Measurements from ENCODE around the gene BTLA.
"Not testable (repeated sequence)": the region's sequence is repeated elsewhere in the genome, so short reads cannot be mapped to it uniquely, and the experiment has no call there.

Gene BTLA

DNA sequence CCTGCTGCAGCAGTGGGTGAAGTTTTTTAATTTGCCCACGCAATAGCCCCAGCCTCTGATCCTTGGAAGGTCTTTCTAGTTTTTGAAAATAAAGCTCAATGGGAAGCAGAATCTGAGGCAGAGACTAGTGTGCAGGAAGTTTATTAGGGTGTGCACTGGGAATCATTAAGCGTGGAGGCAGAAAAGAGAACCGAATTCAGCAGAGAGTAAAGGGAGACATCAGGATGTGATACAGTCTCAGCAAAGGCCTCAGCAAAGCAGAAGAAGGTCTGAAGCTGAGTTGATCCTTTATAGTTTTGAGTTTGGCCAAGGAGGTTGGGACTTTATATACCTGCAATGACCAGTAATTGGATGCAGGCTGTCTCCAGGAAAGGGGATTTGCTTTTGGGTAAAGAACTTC is 4.9 kb upstream of the BTLA start:
- no peak for DNase-seq (ENCODE audit: extremely low read depth, low read depth)
- TF ChIP-seq, protein P1, sequence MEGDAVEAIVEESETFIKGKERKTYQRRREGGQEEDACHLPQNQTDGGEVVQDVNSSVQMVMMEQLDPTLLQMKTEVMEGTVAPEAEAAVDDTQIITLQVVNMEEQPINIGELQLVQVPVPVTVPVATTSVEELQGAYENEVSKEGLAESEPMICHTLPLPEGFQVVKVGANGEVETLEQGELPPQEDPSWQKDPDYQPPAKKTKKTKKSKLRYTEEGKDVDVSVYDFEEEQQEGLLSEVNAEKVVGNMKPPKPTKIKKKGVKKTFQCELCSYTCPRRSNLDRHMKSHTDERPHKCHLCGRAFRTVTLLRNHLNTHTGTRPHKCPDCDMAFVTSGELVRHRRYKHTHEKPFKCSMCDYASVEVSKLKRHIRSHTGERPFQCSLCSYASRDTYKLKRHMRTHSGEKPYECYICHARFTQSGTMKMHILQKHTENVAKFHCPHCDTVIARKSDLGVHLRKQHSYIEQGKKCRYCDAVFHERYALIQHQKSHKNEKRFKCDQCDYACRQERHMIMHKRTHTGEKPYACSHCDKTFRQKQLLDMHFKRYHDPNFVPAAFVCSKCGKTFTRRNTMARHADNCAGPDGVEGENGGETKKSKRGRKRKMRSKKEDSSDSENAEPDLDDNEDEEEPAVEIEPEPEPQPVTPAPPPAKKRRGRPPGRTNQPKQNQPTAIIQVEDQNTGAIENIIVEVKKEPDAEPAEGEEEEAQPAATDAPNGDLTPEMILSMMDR (IDR thresholded peaks at IDR 0.05; ENCODE audit: low read depth, low read length, missing control alignments), result no peak

DNA sequence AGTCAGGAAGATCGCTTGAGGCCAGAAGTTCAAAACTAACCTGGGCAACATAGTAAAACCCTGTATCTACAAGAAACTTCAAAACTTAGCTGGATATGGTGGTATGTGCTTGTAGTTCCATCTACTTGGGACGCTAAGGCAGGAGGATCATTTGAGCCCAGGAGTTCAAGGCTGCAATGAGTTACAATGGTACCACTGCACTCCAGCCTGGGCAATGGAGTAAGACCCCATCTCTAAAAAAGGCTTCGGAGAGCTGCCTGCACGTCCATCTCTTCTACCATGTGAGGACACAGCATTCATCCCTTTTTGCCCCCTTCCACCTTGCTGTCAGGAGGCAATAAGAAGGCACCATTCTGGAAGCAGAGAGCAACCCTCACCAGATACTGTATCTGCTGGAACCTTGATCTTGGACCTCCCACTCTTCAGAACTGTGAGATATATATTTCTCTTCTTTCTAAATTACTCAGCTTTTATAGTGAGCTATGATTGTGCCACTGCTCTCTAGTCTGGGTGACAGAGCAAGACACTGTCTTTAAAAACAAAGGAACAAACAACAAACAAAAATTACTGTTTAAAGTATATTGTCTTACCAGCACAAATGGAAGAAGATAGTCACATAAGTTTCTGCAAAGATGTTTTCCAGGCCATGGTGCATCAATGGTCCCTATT is 4.2 kb upstream of the BTLA start:
- no peak overlapping the region for H3K4me3 ChIP-seq (replicated peaks; ENCODE audit: low read depth, low read length)
- TF ChIP-seq, protein P1 (IDR thresholded peaks at IDR 0.05; ENCODE audit: low read depth, low read length, missing control alignments), result no peak
- no peak for DNase-seq (ENCODE audit: extremely low read depth, low read depth)

More for the DNA sequence above, 4.9 kb upstream of the BTLA start:
- H3K4me3 ChIP-seq (replicated peaks; ENCODE audit: low read depth, low read length), result no peak overlapping the region

DNA sequence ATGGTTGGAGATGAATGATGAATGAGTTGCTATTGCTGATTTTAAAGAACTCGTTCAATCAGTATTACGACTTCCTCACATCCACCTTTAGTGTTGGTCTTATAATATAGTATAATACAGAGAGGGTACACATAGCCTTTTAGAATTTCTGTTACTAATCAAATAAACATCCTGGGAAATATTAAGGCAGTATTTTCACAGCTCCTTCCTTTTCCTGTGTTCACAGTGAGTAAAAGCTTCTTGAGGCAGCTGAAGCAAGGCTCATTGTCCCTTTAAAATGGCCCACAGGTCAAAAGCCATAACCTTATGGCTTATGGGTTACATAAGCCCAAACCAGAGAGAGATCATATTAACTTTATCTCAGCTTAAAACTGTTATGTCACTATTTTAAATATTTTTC is 1.3 kb upstream of the BTLA start:
- no peak overlapping the region for H3K4me3 ChIP-seq (replicated peaks; ENCODE audit: low read depth, low read length)
- no peak for DNase-seq (ENCODE audit: extremely low read depth, low read depth)
- TF ChIP-seq, protein P1 (IDR thresholded peaks at IDR 0.05; ENCODE audit: low read depth, low read length, missing control alignments), result no peak

DNA sequence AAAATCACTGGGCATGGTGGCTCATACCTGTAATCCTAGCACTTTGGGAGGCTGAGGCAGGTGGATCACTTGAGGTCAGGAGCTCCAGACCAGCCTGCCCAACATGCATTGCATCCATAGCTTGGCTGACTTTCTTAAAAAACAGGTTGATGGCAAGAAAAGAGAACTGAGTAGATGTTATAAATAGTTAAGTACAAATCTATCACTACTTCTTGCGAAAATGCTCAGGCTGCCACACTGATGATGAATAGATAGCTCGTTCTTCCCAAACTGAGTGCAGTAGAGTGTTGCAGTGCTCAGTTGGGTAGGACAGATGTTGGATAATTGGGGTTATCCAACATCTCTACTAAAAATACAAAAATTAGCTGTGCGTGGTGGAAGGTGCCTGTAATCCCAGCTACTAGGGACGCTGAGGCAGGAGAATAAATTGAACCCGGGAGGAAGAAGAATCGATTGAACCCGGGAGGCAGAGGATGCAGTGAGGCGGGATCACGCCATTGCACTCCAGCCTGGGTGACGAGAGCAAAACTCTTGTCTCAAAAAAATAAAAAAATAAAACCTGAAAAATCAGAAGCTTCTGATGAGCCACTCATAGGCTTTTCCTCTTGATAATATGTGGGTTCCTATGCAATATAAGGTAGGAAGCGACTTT is 1.2 kb downstream of the BTLA start:
- DNase-seq (ENCODE audit: extremely low read depth, low read depth), result no peak
- no peak overlapping the region for H3K4me3 ChIP-seq (replicated peaks; ENCODE audit: low read depth, low read length)
- TF ChIP-seq, protein P1 (IDR thresholded peaks at IDR 0.05; ENCODE audit: low read depth, low read length, missing control alignments), result no peak

DNA sequence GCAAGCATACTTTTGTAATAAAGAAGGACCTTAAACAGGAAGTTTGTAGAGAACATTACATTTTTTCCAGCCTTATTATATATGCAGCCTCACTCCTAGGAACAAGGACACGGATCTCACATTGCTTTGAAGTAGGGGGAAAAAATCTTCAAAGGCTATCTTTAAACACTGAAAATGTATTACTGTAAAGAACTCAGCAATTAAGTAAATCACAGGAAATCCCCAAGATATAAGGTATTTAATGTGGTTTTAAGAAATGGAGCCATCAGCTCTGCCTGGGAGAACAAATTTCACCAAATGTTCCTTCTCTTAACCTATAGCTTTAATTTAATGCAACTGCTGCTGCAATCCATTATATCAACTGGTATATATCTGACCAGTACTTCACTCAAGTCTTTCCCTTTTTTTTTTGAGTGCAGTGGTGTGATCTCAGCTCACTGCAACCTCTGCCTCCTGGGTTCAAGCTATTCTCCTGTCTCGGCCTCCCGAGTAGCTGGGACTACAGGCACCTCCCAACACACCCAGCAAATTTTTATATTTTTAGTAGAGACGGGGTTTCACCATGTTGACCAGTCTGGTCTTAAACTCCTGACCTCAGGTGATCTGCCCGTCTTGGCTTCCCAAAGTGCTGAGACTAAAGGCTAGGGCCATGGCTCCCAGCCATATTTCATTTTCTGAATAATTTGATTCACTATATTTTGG is 2.8 kb downstream of the BTLA start:
- TF ChIP-seq, protein P1 (IDR thresholded peaks at IDR 0.05; ENCODE audit: low read depth, low read length, missing control alignments), result no peak
- no peak overlapping the region for H3K4me3 ChIP-seq (replicated peaks; ENCODE audit: low read depth, low read length)

DNA sequence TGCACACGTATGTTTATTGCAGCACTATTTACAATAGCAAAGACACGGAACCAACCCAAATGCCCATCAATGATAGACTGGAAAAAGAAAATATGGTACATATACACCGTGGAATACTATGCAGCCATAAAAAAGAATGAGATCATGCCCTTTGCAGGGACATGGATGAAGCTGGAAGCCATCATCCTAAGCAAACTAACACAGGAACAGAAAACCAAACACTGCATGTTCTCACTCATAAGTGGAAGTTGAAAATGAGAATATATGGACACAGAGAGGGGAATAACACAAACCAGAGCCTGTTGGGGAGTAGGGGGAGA is 4.9 kb downstream of the BTLA start:
- H3K4me3 ChIP-seq (replicated peaks; ENCODE audit: low read depth, low read length); DNase-seq (ENCODE audit: extremely low read depth, low read depth): not testable (repeated sequence)

More for the DNA sequence above, 2.8 kb downstream of the BTLA start:
- no peak for DNase-seq (ENCODE audit: extremely low read depth, low read depth)

DNA sequence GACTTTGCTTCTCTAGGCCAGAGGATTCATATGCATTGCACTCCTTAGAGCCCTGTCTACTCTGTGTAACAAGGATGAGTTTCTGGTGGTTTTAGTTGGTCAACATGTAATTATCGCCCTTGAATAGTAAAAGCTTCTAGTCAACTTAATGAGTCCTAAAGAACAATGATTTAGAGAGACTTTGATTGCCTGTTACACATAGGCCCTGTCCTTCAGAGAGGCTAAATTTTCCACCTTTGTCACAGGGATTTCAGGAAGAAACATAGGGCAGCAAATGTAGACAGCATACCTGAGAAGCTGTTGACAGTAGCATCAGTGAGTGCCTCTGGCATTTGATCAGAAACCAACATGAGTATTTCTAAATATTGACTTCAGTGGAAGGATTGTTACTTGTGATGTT is 7.1 kb downstream of the BTLA start:
- no peak for DNase-seq (ENCODE audit: extremely low read depth, low read depth)
- TF ChIP-seq, protein P1 (IDR thresholded peaks at IDR 0.05; ENCODE audit: low read depth, low read length, missing control alignments), result no peak
- H3K4me3 ChIP-seq (replicated peaks; ENCODE audit: low read depth, low read length), result no peak overlapping the region
